Measurements from ENCODE around the gene RBM48. TPM values are rescaled to one million over a fixed set of nuclear protein-coding genes. Genes with fewer than 3 reads are reported as not detected.

The RBM48 gene
- total RNA-seq, 1 experiment from 2014 or later = 14.6 TPM

DNA sequence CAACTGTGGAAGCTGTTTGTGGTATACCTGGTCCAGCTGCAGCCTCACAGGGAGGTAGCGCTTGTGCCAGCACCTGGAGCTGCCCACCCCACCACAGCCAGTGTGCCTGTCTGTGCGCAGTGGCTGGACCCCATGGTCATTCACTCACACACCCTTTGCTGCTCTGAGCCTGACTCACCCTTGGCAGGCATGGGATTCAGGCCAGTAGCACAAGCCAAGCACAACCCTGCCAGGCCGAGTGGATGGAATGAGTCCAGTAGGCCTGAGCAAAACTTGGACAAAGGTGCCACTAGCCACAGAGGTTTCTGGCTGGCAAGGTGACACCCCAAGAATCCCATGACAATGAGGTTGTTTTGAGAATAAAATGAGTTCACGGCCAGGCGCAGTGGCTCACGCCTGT is 19.0 kb downstream of the RBM48 start:
- ChIA-PET POLR2A (no interaction called here), RAD21 (ENCODE audit: low non-redundant PET in 1 of 2, low total read pairs in 2 of 2, uncharacterized antibody in 2 of 2, unreplicated experiment in 2 of 2) (no interaction called here), CTCF (no interaction called here)
- no peaks in the 10 kb centered on the region for H3K27me3 ChIP-seq (ENCODE audit: insufficient read depth, low read length)
- no peak overlapping the region for H3K9ac ChIP-seq (ENCODE audit: low read length)
- H3K79me2 ChIP-seq (ENCODE audit: insufficient read depth, low read length) = no peaks in the 10 kb centered on the region
- no peak overlapping the region for H3K4me2 ChIP-seq (ENCODE audit: low read length)
- H3K9me2 ChIP-seq (ENCODE audit: insufficient read depth) = no peaks in the 10 kb centered on the region
- H3K9me3 ChIP-seq (ENCODE audit: control insufficient read depth in 1 of 2, insufficient read depth in 1 of 2, low read depth in 1 of 2, low read length in 2 of 2) = no peaks in the 10 kb centered on the region
- H2AFZ ChIP-seq (ENCODE audit: low read depth, low read length, poor library complexity, severe bottlenecking) = no peak overlapping the region
- intact Hi-C loops (cut with micrococcal nuclease) = no loop called here
- no peak overlapping the region for H3K4me3 ChIP-seq (replicated peaks in 1 of 2; ENCODE audit: low read depth in 1 of 2, low read length in 2 of 2)
- TF ChIP-seq SP1 (IDR thresholded peaks at IDR 0.05; ENCODE audit: low read depth) = no peak
- no peak for TF ChIP-seq SRF (IDR thresholded peaks at IDR 0.05; ENCODE audit: low read depth)
- TF ChIP-seq SIN3A (IDR thresholded peaks at IDR 0.05; ENCODE audit: low read depth) = no peak
- TF ChIP-seq CEBPB (IDR thresholded peaks at IDR 0.05; ENCODE audit: low read depth) = no peak
- no peak for TF ChIP-seq ELF1 (IDR thresholded peaks at IDR 0.05; ENCODE audit: borderline replicate concordance, low read depth)
- TF ChIP-seq, protein P1, sequence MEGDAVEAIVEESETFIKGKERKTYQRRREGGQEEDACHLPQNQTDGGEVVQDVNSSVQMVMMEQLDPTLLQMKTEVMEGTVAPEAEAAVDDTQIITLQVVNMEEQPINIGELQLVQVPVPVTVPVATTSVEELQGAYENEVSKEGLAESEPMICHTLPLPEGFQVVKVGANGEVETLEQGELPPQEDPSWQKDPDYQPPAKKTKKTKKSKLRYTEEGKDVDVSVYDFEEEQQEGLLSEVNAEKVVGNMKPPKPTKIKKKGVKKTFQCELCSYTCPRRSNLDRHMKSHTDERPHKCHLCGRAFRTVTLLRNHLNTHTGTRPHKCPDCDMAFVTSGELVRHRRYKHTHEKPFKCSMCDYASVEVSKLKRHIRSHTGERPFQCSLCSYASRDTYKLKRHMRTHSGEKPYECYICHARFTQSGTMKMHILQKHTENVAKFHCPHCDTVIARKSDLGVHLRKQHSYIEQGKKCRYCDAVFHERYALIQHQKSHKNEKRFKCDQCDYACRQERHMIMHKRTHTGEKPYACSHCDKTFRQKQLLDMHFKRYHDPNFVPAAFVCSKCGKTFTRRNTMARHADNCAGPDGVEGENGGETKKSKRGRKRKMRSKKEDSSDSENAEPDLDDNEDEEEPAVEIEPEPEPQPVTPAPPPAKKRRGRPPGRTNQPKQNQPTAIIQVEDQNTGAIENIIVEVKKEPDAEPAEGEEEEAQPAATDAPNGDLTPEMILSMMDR (IDR thresholded peaks at IDR 0.05 in 2 of 3, conservative IDR thresholded peaks at IDR 0.05 in 1 of 3; ENCODE audit: borderline replicate concordance in 1 of 3, insufficient read depth in 1 of 3, low read depth in 2 of 3, low read length in 2 of 3) = no peak
- TF ChIP-seq CBX3 (IDR thresholded peaks at IDR 0.05; ENCODE audit: low read depth) = no peak
- TF ChIP-seq POLR2AphosphoS5 (IDR thresholded peaks at IDR 0.05; ENCODE audit: low read depth, low read length) = no peak
- no peak for TF ChIP-seq ZNF274 (IDR thresholded peaks at IDR 0.05; ENCODE audit: low read depth, low read length)
- no peak for TF ChIP-seq EZH2phosphoT487 (IDR thresholded peaks at IDR 0.05; ENCODE audit: borderline replicate concordance)
- TF ChIP-seq, protein P2, sequence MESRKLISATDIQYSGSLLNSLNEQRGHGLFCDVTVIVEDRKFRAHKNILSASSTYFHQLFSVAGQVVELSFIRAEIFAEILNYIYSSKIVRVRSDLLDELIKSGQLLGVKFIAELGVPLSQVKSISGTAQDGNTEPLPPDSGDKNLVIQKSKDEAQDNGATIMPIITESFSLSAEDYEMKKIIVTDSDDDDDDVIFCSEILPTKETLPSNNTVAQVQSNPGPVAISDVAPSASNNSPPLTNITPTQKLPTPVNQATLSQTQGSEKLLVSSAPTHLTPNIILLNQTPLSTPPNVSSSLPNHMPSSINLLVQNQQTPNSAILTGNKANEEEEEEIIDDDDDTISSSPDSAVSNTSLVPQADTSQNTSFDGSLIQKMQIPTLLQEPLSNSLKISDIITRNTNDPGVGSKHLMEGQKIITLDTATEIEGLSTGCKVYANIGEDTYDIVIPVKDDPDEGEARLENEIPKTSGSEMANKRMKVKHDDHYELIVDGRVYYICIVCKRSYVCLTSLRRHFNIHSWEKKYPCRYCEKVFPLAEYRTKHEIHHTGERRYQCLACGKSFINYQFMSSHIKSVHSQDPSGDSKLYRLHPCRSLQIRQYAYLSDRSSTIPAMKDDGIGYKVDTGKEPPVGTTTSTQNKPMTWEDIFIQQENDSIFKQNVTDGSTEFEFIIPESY (IDR thresholded peaks at IDR 0.05; ENCODE audit: extremely low read depth, insufficient replicate concordance, low read length) = no peak
- no peak for TF ChIP-seq EGR1 (IDR thresholded peaks at IDR 0.05; ENCODE audit: low read depth)
- no peaks in the 10 kb centered on the region for H3K4me1 ChIP-seq (ENCODE audit: control insufficient read depth in 1 of 2, insufficient read depth in 2 of 2, low read length in 2 of 2)
- ATAC-seq (no peak), DNase-seq (ENCODE audit: low read depth, low spot score) (no peak)
- H3K27ac ChIP-seq (ENCODE audit: low read depth, low read length) = no peak overlapping the region
- H3K36me3 ChIP-seq (ENCODE audit: control insufficient read depth in 1 of 2, insufficient read depth in 2 of 2, low read length in 2 of 2) = no peaks in the 10 kb centered on the region
- BruUV-seq (replicated peaks) = no TSS peak
- no peaks in the 10 kb centered on the region for H4K20me1 ChIP-seq (ENCODE audit: insufficient read depth)

Measured in HCT116 (cell line).